ENCODE data around the gene SRSF4. TPM values are rescaled to one million over a fixed set of nuclear protein-coding genes. Genes with fewer than 3 reads are reported as not detected.

The SRSF4 gene
- polyA plus RNA-seq, 1 donor from 2014 or later, result 59.7 TPM

DNA sequence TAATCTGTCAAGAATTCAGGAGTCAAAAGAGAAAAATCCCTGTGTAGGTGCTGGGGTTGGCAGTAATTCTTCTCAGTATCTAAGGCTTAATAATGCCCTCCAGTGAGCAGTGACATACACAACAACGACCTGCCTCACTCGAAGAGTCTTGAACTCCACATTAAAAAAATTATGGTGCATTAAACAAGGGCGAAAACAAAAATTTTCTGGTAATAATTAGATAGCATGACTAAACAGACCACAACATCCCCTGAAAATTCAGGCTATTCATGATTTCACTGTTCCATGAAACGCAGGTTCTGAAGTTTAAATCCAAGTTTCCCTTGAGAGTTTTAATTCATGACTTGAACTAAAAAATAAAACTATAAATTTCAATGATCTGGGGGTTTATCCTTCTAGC is 5.1 kb downstream of the SRSF4 start:
- Histone ChIP-seq H3K27me3 (ENCODE audit: insufficient read depth, low read depth, low read length) (no peaks in the 10 kb centered on the region), H3K9me2 (ENCODE audit: insufficient read depth, low read length) (no peaks in the 10 kb centered on the region), H3K27ac (ENCODE audit: low read length) (no peak overlapping the region), H3F3A (ENCODE audit: insufficient read depth, low read length, poor library complexity, severe bottlenecking) (no peaks in the 10 kb centered on the region), H3K36me3 (ENCODE audit: insufficient read depth, low read length) (no peaks in the 10 kb centered on the region), H3K4me3 (ENCODE audit: low read length) (no peak overlapping the region), H3K9me3 (ENCODE audit: low read length) (no peaks in the 10 kb centered on the region), H3K79me2 (replicated peaks; ENCODE audit: insufficient read depth, low read length) (peaks cover 87% of the 10 kb centered on the region), H4K20me1 (ENCODE audit: insufficient read depth) (peaks cover 10% of the 10 kb centered on the region), H3K4me2 (ENCODE audit: low read length) (no peak overlapping the region), H2AFZ (ENCODE audit: low read depth, low read length) (no peak overlapping the region), H3K9ac (ENCODE audit: low read length) (no peak overlapping the region)
- TF ChIP-seq EP300 (conservative IDR thresholded peaks at IDR 0.05; ENCODE audit: poor library complexity, severe bottlenecking) (no peak), MXI1 (conservative IDR thresholded peaks at IDR 0.05; ENCODE audit: poor library complexity, severe bottlenecking) (no peak), SMC3 (conservative IDR thresholded peaks at IDR 0.05; ENCODE audit: poor library complexity) (no peak), RAD21 (conservative IDR thresholded peaks at IDR 0.05) (no peak), POLR2AphosphoS5 (IDR thresholded peaks at IDR 0.05) (no peak), EZH2 (IDR thresholded peaks at IDR 0.05; ENCODE audit: borderline replicate concordance, insufficient read depth, low read length, poor library complexity, severe bottlenecking) (no peak), TAF1 (IDR thresholded peaks at IDR 0.05; ENCODE audit: low read depth) (no peak)
- TF ChIP-seq, protein P1, sequence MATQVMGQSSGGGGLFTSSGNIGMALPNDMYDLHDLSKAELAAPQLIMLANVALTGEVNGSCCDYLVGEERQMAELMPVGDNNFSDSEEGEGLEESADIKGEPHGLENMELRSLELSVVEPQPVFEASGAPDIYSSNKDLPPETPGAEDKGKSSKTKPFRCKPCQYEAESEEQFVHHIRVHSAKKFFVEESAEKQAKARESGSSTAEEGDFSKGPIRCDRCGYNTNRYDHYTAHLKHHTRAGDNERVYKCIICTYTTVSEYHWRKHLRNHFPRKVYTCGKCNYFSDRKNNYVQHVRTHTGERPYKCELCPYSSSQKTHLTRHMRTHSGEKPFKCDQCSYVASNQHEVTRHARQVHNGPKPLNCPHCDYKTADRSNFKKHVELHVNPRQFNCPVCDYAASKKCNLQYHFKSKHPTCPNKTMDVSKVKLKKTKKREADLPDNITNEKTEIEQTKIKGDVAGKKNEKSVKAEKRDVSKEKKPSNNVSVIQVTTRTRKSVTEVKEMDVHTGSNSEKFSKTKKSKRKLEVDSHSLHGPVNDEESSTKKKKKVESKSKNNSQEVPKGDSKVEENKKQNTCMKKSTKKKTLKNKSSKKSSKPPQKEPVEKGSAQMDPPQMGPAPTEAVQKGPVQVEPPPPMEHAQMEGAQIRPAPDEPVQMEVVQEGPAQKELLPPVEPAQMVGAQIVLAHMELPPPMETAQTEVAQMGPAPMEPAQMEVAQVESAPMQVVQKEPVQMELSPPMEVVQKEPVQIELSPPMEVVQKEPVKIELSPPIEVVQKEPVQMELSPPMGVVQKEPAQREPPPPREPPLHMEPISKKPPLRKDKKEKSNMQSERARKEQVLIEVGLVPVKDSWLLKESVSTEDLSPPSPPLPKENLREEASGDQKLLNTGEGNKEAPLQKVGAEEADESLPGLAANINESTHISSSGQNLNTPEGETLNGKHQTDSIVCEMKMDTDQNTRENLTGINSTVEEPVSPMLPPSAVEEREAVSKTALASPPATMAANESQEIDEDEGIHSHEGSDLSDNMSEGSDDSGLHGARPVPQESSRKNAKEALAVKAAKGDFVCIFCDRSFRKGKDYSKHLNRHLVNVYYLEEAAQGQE (IDR thresholded peaks at IDR 0.05; ENCODE audit: borderline replicate concordance), result no peak
- TF ChIP-seq, protein P2, sequence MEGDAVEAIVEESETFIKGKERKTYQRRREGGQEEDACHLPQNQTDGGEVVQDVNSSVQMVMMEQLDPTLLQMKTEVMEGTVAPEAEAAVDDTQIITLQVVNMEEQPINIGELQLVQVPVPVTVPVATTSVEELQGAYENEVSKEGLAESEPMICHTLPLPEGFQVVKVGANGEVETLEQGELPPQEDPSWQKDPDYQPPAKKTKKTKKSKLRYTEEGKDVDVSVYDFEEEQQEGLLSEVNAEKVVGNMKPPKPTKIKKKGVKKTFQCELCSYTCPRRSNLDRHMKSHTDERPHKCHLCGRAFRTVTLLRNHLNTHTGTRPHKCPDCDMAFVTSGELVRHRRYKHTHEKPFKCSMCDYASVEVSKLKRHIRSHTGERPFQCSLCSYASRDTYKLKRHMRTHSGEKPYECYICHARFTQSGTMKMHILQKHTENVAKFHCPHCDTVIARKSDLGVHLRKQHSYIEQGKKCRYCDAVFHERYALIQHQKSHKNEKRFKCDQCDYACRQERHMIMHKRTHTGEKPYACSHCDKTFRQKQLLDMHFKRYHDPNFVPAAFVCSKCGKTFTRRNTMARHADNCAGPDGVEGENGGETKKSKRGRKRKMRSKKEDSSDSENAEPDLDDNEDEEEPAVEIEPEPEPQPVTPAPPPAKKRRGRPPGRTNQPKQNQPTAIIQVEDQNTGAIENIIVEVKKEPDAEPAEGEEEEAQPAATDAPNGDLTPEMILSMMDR (IDR thresholded peaks at IDR 0.05; ENCODE audit: poor library complexity, severe bottlenecking), result no peak

DNA sequence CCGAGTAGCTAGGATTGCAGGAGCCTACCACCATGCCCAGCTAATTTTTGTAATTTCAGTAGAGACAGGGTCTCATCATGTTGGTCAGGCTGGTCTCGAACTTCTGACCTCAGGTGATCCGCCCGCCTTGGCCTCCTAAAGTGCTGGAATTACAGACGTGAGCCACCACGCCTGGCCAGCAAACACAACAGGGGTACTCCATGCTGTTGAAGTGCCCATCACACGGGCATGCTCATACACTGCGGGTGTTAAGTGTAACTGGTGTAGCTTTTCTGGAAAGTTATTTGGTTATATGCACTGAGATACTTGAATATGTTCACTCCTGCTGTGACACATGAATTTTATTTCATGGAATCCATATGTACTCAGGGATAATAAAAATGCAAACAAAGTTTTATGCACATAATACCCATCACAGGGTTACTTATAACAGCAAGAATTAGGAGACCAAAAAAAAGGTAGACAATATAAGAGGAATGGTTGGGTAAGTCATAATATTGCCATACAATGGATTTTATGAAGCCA is 9.2 kb downstream of the SRSF4 start:
- Histone ChIP-seq H3K9me2 (ENCODE audit: insufficient read depth, low read length) (no peaks in the 10 kb centered on the region), H3K36me3 (ENCODE audit: insufficient read depth, low read length) (no peaks in the 10 kb centered on the region), H3K27ac (ENCODE audit: low read length) (no peak overlapping the region), H3K27me3 (ENCODE audit: insufficient read depth, low read depth, low read length) (no peaks in the 10 kb centered on the region), H3K9me3 (ENCODE audit: low read length) (no peaks in the 10 kb centered on the region), H3K4me2 (ENCODE audit: low read length) (no peak overlapping the region), H3F3A (ENCODE audit: insufficient read depth, low read length, poor library complexity, severe bottlenecking) (no peaks in the 10 kb centered on the region), H3K4me3 (ENCODE audit: low read length) (no peak overlapping the region), H4K20me1 (ENCODE audit: insufficient read depth) (peaks cover 3% of the 10 kb centered on the region), H2AFZ (ENCODE audit: low read depth, low read length) (no peak overlapping the region), H3K9ac (ENCODE audit: low read length) (no peak overlapping the region), H3K79me2 (replicated peaks; ENCODE audit: insufficient read depth, low read length) (peaks cover 91% of the 10 kb centered on the region)
- TF ChIP-seq SMC3 (conservative IDR thresholded peaks at IDR 0.05; ENCODE audit: poor library complexity) (no peak), POLR2AphosphoS5 (IDR thresholded peaks at IDR 0.05) (no peak), MXI1 (conservative IDR thresholded peaks at IDR 0.05; ENCODE audit: poor library complexity, severe bottlenecking) (no peak), EP300 (conservative IDR thresholded peaks at IDR 0.05; ENCODE audit: poor library complexity, severe bottlenecking) (no peak), TAF1 (IDR thresholded peaks at IDR 0.05; ENCODE audit: low read depth) (no peak), RAD21 (conservative IDR thresholded peaks at IDR 0.05) (no peak), EZH2 (IDR thresholded peaks at IDR 0.05; ENCODE audit: borderline replicate concordance, insufficient read depth, low read length, poor library complexity, severe bottlenecking) (no peak)
- TF ChIP-seq, protein P2 (IDR thresholded peaks at IDR 0.05; ENCODE audit: poor library complexity, severe bottlenecking), result no peak
- TF ChIP-seq, protein P1 (IDR thresholded peaks at IDR 0.05; ENCODE audit: borderline replicate concordance), result no peak
